ENCODE data around the gene COG1.
A peak's percentile ranks its signal among the peaks of the same experiment; 100 is the strongest.

COG1 gene

GRCh38 chr17:73168667-73169066, 24.2 kb upstream of the COG1 start:
- no peak for DNase-seq (ENCODE audit: low read depth)

DNA sequence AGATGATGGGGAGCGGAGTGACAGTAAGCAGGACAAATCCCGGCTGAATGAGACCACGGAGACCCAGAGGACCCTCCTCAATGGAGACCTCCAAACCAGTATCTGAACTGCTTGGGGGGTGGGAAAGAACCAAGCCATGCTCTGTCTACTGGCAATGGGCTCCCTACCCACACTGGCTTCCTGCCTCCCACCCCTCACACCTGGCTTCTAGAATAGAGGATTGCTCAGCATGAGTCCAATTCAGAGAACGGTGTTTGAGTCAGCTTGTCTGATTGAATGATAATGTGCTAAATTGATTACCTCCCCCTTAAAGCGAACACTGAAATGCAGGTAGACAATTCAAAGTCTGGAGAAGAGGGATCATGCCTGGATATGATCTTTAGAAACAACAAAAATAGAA, 22.5 kb upstream of the COG1 start:
- DNase-seq (ENCODE audit: low read depth), result no peak

DNA sequence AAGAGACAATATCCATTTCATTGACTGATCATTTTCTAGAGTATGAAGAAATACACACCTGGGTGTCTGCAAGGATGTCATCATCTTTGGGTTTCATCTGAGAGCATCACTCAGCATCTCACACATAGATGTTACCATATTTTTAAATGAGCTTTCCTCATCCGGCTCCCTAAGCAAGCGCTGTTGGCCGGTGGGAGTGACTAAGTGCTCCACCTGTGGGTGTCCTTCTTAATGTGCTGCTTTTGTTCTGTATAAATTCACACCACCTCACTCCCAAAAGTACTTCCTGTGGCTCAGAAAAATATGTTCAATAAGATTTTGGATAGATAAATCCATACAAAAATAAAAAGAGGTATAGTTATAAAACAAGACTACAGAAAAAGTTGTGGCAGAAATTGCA, 20.6 kb upstream of the COG1 start:
- no peak for DNase-seq (ENCODE audit: low read depth)

DNA sequence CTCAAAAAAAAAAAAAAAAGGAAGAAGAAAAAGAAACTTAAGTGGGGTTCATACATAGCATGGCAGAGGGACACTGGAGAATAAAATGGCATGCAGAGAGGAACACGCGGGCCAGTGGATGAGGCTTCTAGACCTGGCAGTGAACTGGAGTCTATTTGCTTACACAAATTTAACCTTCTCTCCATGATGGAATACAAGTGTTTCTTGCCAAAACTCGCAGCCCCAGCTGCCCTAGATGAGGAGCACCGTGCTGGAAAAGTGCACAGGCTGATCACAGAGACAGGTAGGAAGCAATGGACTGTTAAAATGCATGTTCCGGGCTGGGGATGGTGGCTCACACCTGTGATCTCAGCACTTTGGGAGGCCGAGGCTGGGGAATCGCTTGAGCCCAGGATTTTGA, 18.7 kb upstream of the COG1 start:
- DNase-seq (ENCODE audit: low read depth), result no peak

DNA sequence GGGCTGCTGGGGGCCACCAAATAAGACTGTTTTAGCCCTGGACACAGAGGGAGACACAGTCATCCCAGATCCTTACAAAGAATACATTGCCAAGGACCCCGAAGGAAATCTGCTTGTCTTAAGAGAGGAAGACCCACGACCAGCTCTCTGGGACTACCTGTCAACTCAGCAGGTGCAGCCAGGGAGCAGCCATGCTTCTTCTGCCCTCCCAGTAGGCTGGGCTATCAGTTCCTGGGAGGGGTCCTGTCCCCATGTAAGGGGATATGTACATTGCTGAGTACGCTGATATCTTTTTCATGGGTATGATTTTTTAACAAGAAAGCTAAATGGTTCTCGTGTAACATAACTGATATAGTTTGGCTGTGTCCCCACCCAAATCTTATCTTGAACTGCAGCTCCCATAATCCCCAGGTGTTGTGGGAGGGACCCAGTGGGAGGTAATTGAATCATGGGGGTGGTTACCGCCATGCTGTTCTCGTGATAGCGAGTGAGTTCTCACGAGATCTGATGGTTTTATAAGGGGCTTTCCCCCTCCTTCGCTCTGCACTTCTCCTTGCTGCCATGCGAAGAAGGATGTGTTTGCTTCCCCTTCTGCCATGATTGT, 16.8 kb upstream of the COG1 start:
- no peak for DNase-seq (ENCODE audit: low read depth)

GRCh38 chr17:73179387-73179786, 13.5 kb upstream of the COG1 start:
- DNase-seq (ENCODE audit: low read depth), result no peak

DNA sequence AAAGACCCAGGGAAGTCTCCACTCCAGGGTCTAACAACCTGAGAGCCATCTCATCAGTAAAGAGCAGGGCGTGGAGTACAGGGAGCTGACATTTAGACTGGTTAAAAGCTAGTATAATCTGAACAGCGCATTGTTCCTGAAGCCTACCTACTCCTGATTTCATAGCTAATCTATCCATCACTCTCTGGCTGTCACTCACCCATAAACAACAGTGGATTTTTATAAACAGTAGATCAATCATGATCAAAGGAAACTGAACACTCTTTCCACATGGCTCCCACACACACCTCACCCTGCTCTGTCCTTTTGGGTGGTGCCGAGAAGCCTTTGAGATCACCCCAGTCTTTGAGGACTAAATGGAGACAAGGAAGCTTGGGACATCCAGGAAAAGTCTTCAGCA, 13.0 kb upstream of the COG1 start:
- DNase-seq (ENCODE audit: low read depth), result no peak

DNA sequence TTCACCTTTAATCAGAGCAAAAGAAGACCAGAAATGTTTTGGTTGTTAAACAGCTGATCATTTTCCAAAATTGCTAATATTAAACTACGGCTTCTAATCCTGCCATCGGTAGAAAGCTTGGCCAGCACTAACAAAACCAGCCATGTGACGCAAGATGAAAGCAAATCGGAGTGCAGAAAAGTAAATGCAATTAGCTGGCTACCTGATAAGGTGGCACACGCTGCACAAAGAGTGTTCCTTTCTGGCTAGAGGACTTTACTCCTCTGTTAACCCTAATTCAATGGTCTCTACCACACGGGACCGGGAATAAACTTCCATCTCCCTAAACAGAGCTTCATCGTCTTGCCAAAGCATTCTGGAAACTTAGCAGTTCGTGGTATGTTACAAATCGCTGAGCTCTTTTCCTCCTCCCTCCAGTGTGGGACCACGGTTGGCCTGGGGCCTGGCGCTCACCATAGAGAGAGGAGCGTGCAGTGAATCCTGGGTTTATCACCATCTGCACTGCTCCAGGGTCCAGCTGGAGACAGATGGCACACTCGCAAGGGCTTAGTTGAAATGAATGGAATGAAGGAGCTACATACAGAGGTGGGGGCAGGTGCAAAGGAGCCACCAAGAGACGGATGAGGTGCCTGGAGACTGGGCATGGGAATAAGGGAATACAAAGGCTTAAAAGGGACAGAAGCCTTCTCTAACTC, 10.1 kb upstream of the COG1 start:
- DNase-seq (ENCODE audit: low read depth), result no peak

DNA sequence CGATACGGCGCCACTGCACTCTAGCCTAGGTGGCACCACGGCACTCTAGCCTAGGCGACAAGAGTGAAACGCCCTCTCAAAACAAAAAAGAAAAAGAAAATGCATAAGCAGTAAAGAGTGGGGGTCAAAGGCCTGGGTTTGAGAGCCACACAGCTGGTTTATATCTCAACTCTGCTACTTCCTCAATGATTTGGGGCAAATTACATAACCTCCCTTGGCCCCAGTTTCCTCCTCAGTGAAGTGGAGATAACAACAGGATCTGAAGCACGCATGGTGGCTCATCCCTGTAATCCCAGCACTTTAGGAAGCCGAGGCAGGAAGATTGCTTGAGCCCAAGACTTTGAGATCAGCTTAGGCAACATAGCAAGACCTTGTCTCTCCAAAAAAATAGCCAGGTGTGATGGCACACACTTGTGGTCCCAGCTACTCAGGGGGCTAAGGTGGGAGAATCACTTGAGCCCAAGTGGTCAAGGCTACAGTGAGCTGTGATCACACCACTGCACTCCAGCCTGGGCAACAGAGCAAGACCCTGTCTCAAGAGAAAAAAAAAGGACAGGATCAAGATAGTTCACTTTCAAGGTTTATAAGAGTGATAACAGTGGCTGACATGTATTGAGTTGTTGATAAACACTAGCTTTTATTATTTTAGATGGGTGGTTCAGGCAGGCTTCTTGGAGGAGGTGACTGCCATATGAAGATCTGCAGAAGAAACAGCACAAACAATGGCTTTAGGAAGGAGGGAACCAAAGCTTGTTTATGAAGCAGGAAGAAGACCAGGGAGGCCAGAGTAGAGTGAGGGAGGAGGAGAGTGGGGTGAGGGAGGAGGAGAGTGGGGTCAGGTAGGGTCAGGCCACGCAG, 8.5 kb upstream of the COG1 start:
- no peak for DNase-seq (ENCODE audit: low read depth)

DNA sequence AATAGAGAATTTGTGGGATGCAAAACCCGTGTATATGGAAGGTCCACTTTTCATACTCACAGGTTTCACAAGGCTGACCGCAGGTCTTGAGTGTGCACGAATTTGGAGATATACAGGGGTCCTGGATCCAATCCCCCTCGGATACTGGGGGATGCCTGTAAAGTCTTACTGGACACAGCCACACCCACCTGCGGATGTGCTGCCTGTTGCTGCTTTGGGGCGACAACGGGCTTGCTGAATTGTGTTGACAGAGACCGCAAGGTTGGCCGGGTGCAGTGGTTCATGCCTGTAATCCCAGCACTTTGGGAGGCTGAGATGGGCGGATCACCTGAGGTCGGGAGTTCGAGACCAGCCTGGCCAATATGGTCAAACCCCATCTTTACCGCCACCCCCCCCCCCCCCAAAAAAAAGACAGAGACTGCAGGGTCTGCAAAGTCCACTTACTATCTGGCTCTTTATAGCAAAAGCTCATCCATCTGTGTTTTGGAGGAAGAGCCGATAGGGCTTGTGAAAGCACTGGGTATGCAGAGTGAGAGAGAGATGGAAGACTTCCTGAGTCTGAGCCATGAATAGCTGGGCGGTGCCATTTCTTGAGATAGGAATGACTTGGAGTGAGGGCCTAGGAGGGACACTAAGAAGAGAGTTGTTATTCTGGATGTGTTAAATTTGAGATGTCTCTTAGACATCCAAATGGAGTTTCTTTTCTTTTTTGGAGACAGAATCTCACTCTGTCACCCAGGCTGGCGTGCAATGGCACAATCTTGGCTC, 6.4 kb upstream of the COG1 start:
- no peak for DNase-seq (ENCODE audit: low read depth)

- no peak for DNase-seq (ENCODE audit: low read depth)
Observed at GRCh38 chr17:73187203-73187769, 5.6 kb upstream of the COG1 start.

DNA sequence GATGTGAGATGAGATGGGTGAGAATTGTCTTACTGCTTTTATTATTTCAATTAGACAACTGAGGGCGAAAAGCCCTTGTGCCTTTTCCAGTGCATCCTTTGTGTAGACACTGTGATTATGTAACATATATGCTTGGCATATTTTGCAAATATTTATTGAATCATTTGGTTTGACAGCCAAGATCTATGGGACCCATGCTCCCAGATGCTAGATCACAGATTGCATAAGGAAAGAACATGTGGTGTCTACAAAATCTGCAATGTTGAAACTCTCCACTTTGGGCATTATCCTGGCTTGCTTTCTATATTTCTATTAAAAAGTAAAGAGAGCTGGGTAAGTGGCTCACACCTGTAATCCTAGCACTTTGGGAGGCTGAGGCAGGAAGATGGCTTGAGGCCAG, 4.8 kb upstream of the COG1 start:
- no peak for DNase-seq (ENCODE audit: low read depth)

GRCh38 chr17:73189417-73190099, 3.3 kb upstream of the COG1 start:
- DNase-seq (ENCODE audit: low read depth), result peak; percentile 69

GRCh38 chr17:73191443-73192205, 1.2 kb upstream of the COG1 start:
- peak; percentile 72 for DNase-seq (ENCODE audit: low read depth)

DNA sequence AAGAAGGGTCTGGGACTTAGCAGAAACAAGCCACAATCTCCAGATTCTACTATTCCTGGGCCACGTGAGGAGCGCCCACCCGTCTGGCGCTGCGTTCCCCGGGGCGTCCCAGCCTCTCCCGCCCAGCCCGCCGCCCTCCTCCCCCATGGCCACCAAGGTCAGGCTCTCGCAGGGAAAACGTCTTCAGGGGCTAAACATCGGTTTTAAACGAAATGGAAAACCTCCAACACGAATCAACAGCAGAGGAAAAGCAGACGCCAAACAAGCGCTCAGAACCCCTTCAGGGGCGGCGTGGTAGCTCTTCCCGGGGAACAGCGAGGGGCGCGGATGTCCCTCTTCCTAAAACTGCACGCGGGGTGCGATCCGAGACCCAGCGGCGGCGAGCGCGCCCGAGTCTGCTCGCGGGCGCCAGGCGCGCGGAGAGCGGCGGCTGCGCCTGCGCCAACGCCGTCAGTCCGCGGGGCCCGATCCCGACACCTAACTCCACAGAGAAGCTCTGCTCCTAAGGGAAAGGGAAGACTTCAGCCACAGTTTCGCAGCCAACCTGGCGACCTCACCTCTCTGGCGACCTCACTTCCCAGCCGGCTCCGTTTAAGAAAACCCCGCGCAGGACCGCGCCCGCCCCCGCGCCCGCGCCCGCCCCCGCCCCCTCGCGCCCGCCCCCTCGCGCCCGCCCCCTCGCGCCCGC, 505 bp upstream of the COG1 start:
- peak; percentile 76 for DNase-seq (ENCODE audit: low read depth)

GRCh38 chr17:73194514-73195222, 1.8 kb downstream of the COG1 start:
- peak; percentile 85 for DNase-seq (ENCODE audit: low read depth)

DNA sequence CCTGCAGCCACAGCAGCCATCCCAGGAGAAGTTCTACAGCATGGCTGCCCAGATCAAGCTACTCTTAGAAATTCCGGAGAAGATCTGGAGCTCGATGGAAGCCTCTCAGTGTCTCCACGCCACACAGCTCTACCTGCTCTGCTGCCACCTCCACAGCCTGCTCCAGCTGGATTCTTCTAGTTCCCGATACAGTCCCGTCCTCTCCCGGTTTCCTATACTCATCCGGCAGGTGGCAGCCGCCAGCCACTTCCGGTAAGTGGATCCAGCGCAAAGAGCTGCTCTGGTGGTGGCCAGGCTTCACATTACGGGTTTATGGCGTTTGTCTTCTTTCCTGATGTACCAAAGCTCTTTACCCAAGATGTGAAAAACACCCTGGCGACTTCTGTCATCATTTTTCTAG, 3.6 kb downstream of the COG1 start:
- DNase-seq (ENCODE audit: low read depth), result peak; percentile 43

- DNase-seq (ENCODE audit: low read depth), result no peak
Observed at GRCh38 chr17:73197161-73197560, 4.3 kb downstream of the COG1 start.

GRCh38 chr17:73198201-73198929, 5.5 kb downstream of the COG1 start:
- no peak for DNase-seq (ENCODE audit: low read depth)

All from iris pigment epithelial cell (primary cell).